KMS-11 (cell line): ENCODE measurements around the gene TGFBR1.

ENCODE experiments used
- H2AFZ ChIP-seq: fragments of 200-600 bp; sonication (generic); 2 replicates; pipeline ENCODE4 v1.6.1; 2016; ENCODE audit warnings: antibody characterized with exemption, mixed run types, low read depth
- H3K27ac ChIP-seq: fragments of 200-600 bp; sonication (generic); 2 replicates; pipeline ENCODE4 v1.6.1; 2016; ENCODE audit warnings: mild to moderate bottlenecking, mixed run types
- H3K27me3 ChIP-seq: fragments of 200-600 bp; sonication (generic); 2 replicates; pipeline ENCODE4 v1.6.1; 2017; ENCODE audit warnings: mild to moderate bottlenecking, low read depth, mixed run types, moderate library complexity; ENCODE audit not compliant: insufficient read depth
- H3K36me3 ChIP-seq: fragments of 200-600 bp; sonication (generic); 2 replicates; pipeline ENCODE4 v1.6.1; 2017; ENCODE audit warnings: mild to moderate bottlenecking, mixed run types; ENCODE audit not compliant: insufficient read depth
- H3K4me1 ChIP-seq: fragments of 200-600 bp; sonication (generic); 2 replicates; pipeline ENCODE4 v1.6.1; 2016; ENCODE audit warnings: mild to moderate bottlenecking, low read depth, mixed run types; ENCODE audit not compliant: poor library complexity, severe bottlenecking
- H3K4me2 ChIP-seq: fragments of 200-600 bp; sonication (generic); 2 replicates; pipeline ENCODE4 v1.7.0; 2016; ENCODE audit warnings: mild to moderate bottlenecking, mixed run types
- H3K4me3 ChIP-seq: fragments of 200-600 bp; sonication (generic); IDR thresholded peaks from 2 replicates; pipeline ENCODE4 v1.6.1; 2017; ENCODE audit warnings: low read depth, low read length, mixed read lengths; ENCODE audit not compliant: insufficient read depth
- H3K79me2 ChIP-seq: fragments of 200-600 bp; sonication (generic); 2 replicates; pipeline ENCODE4 v1.6.1; 2016; ENCODE audit warnings: low read depth, mixed run types; ENCODE audit not compliant: insufficient read depth
- H3K9ac ChIP-seq: fragments of 200-600 bp; sonication (generic); 2 replicates; pipeline ENCODE4 v1.6.1; 2016; ENCODE audit warnings: mild to moderate bottlenecking, mixed run types
- H4K20me1 ChIP-seq: fragments of 200-600 bp; sonication (generic); 2 replicates; pipeline ENCODE4 v1.6.1; 2016; ENCODE audit warnings: mild to moderate bottlenecking, mixed run types; ENCODE audit not compliant: insufficient read depth
- CTCF ChIP-seq: fragments of 200-600 bp; sonication (generic); conservative IDR thresholded peaks from 2 replicates; pipeline ENCODE4 v1.6.1; 2017; ENCODE audit warnings: low read depth, mild to moderate bottlenecking, antibody characterized with exemption, low read length, moderate library complexity, mixed read lengths

The TGFBR1 gene

GRCh38 chr9:99078717-99079116 is 26.2 kb upstream of the TGFBR1 start:
- no peak for TF ChIP-seq CTCF

GRCh38 chr9:99079542-99079941 is 25.4 kb upstream of the TGFBR1 start:
- H3K4me2 ChIP-seq, result no peak overlapping the region
- no peak overlapping the region for H3K27ac ChIP-seq
- H3K79me2 ChIP-seq, result no peaks in the 10 kb centered on the region
- no peaks in the 10 kb centered on the region for H4K20me1 ChIP-seq
- H3K27me3 ChIP-seq, result no peaks in the 10 kb centered on the region
- H2AFZ ChIP-seq, result no peak overlapping the region
- H3K36me3 ChIP-seq, result no peaks in the 10 kb centered on the region
- no peak for TF ChIP-seq CTCF
- H3K4me1 ChIP-seq, result peaks cover 11% of the 10 kb centered on the region
- no peak overlapping the region for H3K9ac ChIP-seq
- no peak overlapping the region for H3K4me3 ChIP-seq

More at GRCh38 chr9:99078717-99079116, 26.2 kb upstream of the TGFBR1 start:
- H3K4me3 ChIP-seq, result no peak overlapping the region
- no peak overlapping the region for H2AFZ ChIP-seq
- no peaks in the 10 kb centered on the region for H3K27me3 ChIP-seq
- no peak overlapping the region for H3K27ac ChIP-seq
- H3K79me2 ChIP-seq, result no peaks in the 10 kb centered on the region
- H3K9ac ChIP-seq, result no peak overlapping the region
- H3K4me1 ChIP-seq, result peaks cover 11% of the 10 kb centered on the region
- no peaks in the 10 kb centered on the region for H3K36me3 ChIP-seq
- no peak overlapping the region for H3K4me2 ChIP-seq
- no peaks in the 10 kb centered on the region for H4K20me1 ChIP-seq

GRCh38 chr9:99083051-99083450 is 21.9 kb upstream of the TGFBR1 start:
- no peak overlapping the region for H2AFZ ChIP-seq
- no peak overlapping the region for H3K27ac ChIP-seq
- H3K4me2 ChIP-seq, result no peak overlapping the region
- no peaks in the 10 kb centered on the region for H3K79me2 ChIP-seq
- no peaks in the 10 kb centered on the region for H3K36me3 ChIP-seq
- no peak overlapping the region for H3K4me3 ChIP-seq
- no peak for TF ChIP-seq CTCF
- H4K20me1 ChIP-seq, result no peaks in the 10 kb centered on the region
- H3K27me3 ChIP-seq, result no peaks in the 10 kb centered on the region
- H3K9ac ChIP-seq, result no peak overlapping the region
- no peaks in the 10 kb centered on the region for H3K4me1 ChIP-seq

GRCh38 chr9:99085949-99086948 is 18.7 kb upstream of the TGFBR1 start:
- H3K27me3 ChIP-seq, result no peaks in the 10 kb centered on the region
- no peak overlapping the region for H3K4me3 ChIP-seq
- H2AFZ ChIP-seq, result no peak overlapping the region
- no peak overlapping the region for H3K9ac ChIP-seq
- H4K20me1 ChIP-seq, result no peaks in the 10 kb centered on the region
- H3K4me1 ChIP-seq, result no peaks in the 10 kb centered on the region
- no peak overlapping the region for H3K27ac ChIP-seq
- H3K36me3 ChIP-seq, result no peaks in the 10 kb centered on the region
- H3K79me2 ChIP-seq, result no peaks in the 10 kb centered on the region
- H3K4me2 ChIP-seq, result no peak overlapping the region
- TF ChIP-seq CTCF, result no peak
